ENCODE results near the gene ZNRF3. TPM values are rescaled to one million over a fixed set of nuclear protein-coding genes. Genes with fewer than 3 reads are reported as not detected.

ZNRF3 gene
- total and polyA plus RNA-seq, 2 donors (not counting 1 experiment from before 2014, with no cell fraction given), result 0.21 to 0.71 TPM

DNA sequence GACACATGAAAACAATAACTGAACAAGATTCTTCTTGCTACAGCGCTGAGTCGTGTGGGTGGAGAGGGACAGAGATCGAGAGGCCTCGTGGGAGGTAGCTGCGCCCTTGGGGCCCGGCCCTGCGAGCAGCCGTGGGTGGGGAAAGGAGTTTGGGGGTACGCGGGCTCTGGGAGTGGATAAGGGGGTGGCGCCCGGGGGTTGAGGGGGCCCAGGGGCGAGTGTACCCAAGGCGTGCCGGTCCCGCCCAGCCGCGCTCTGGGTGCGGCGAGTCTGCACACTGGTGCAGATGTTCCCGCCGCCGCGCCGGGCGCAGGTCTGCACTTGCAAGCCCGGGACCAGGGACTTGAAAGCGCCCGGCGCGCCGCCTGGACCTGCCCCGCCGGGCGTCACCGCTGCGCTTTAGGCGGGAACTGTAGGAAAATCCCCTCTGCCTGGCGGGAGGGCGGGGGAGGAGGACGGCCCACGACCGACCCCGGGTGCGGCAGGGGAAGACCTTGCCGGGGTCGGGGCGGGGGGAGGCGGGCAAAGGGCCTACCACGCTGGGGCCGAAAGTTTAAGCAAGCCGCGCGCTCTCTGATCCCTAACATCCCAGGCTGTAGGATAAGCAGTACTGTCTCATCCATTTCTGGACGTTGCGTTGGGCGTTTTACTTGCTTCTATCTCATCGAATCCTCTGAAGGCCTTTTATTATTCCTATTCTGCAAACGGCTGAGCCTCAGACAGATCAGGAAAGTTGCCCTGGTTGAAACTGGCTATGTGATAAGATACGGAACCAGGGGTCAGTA lies 188.1 kb downstream of the ZNRF3 start:
- WGBS (ENCODE audit: insufficient coverage), result 1% methylated on average over 52 of the region's 60 CpGs
- no peaks in the 10 kb centered on the region for H3K9me3 Mint-ChIP-seq (ENCODE audit: insufficient read depth)
- peak overlapping the region; percentile 84 for H3K4me3 Mint-ChIP-seq
- H4K20me1 ChIP-seq (ENCODE audit: control insufficient read depth, insufficient read depth, low read length, poor library complexity, severe bottlenecking), result no peaks in the 10 kb centered on the region
- no peak overlapping the region for H3K27ac Mint-ChIP-seq
- H3K4me2 ChIP-seq (replicated peaks; ENCODE audit: low read depth, low read length, poor library complexity, severe bottlenecking), result peak overlapping the region; percentile 90
- H3K4me3 ChIP-seq (ENCODE audit: control extremely low read depth in 1 of 5, extremely low read depth in 1 of 5, insufficient read depth in 1 of 5, low read depth in 2 of 5, low read length in 4 of 5), result peak overlapping the region in 3 of 5 experiments; percentile 16 to 59 (median 23)
- H3K4me1 Mint-ChIP-seq, result peaks cover 24% of the 10 kb centered on the region
- ChIA-PET POLR2A (no interaction called here), CTCF (interaction anchor here (1.4 kb wide), 2 partner anchors 31 to 470 kb away, joined by 3 to 7 read pairs; no protein-coding TSS in a partner anchor)
- H3K9me3 ChIP-seq (ENCODE audit: control extremely low read depth in 1 of 3, control insufficient read depth in 2 of 3, insufficient read depth in 1 of 3, low read length in 2 of 3), result peaks cover 0 to 18% (median 0%) of the 10 kb centered on the region in 3 donors
- no peaks in the 10 kb centered on the region for H3K79me2 ChIP-seq (ENCODE audit: control insufficient read depth, insufficient read depth, low read length)
- H3K27me3 ChIP-seq (replicated peaks in 1 of 4; ENCODE audit: control extremely low read depth in 1 of 4, control insufficient read depth in 3 of 4, insufficient read depth in 4 of 4, low read length in 3 of 4), result peaks cover 0 to 63% (median 36%) of the 10 kb centered on the region in 4 experiments
- H3K27ac ChIP-seq (ENCODE audit: low read length in 2 of 2), result no peak overlapping the region
- intact Hi-C loops (cut with micrococcal nuclease), result loop anchor here (2.0 to 10.0 kb wide), 2 partner anchors 189 to 313 kb away; partner anchors contain the start of genes AP1B1 and ZNRF3
- H3K36me3 ChIP-seq (replicated peaks in 1 of 2; ENCODE audit: control extremely low read depth in 1 of 2, control insufficient read depth in 1 of 2, extremely low read depth in 1 of 2, insufficient read depth in 2 of 2, low read length in 1 of 2), result no peaks in the 10 kb centered on the region
- peak overlapping the region; percentile 54 for H2AFZ ChIP-seq (ENCODE audit: insufficient read depth, low read depth, low read length, poor library complexity, severe bottlenecking)
- peak; percentile 42 for DNase-seq
- H3K27me3 Mint-ChIP-seq, result peaks cover 62% of the 10 kb centered on the region
- no peak for ATAC-seq (ENCODE audit: low read depth)
- peaks cover 27 to 28% of the 10 kb centered on the region in 2 donors for H3K4me1 ChIP-seq (ENCODE audit: control insufficient read depth in 2 of 2, insufficient read depth in 2 of 2, low read length in 2 of 2)
- TF ChIP-seq EZH2 (IDR thresholded peaks at IDR 0.05; ENCODE audit: borderline replicate concordance, insufficient read depth, low read depth, low read length, poor library complexity, severe bottlenecking) (no peak), CTCF (IDR thresholded peaks at IDR 0.05) (no peak)
- peak overlapping the region; percentile 54 for H3K9ac ChIP-seq (ENCODE audit: low read length)
